Astrocyte of the hippocampus (primary cell): ENCODE results near the gene FCHSD2.
"Not testable (repeated sequence)": the region's sequence is repeated elsewhere in the genome, so short reads cannot be mapped to it uniquely, and the experiment has no call there.

Source experiments
- DNase-seq: peaks from one replicate; pipeline ENCODE4 v3.0.0; 2011; ENCODE audit warnings: low read depth, low spot score

Gene FCHSD2

DNA sequence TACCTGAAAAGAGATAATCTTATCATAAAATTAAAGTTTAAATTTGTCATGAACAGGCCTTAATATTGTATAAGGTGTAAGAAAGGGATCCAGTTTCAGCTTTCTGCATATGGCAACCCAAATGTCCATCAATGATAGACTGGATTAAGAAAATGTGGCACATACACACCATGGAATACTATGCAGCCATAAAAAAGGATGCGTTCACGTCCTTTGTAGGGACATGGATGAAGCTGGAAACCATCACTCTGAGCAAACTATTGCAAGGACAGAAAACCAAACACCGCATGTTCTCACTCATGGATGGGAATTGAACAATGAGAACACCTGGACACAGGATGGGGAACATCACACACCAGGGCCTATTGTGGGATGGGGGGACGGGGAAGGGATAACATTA, 18.2 kb downstream of the FCHSD2 start:
- DNase-seq: not testable (repeated sequence)

DNA sequence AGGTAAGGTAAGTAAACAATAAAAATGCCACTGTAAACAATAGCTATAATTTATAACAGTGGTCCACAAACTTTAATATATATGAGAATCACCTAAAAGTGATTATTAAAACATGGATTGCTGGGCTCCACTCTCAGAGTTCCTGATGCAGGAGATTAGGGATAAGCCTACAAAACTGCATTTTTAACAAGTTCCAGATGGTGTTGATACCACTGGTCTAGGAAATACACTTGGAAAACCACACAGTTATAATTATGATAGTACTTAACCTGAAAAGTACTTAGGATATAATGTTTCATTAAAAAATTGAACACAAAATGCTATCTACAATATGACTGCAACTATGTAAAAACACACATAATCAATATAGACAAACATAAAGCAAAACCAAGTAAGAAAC, 20.4 kb downstream of the FCHSD2 start:
- DNase-seq: no peak

DNA sequence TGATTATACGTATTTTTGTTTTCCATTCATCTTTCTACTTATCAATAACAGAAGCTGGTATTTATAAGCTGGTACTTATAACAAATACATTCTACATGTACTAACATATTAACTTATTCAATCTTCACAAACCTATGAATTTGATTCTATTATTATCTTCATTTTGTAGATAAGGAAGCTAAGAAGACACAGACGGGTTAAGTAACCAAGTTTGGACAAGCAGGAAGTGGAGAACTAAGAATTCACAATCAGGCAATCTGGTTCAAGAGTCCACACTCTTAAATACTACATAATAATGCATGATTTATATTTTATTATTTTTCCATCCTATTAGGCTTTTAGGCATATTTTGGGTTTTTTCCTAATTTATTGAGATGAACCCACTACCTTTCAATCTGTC, 25.0 kb downstream of the FCHSD2 start:
- no peak for DNase-seq

DNA sequence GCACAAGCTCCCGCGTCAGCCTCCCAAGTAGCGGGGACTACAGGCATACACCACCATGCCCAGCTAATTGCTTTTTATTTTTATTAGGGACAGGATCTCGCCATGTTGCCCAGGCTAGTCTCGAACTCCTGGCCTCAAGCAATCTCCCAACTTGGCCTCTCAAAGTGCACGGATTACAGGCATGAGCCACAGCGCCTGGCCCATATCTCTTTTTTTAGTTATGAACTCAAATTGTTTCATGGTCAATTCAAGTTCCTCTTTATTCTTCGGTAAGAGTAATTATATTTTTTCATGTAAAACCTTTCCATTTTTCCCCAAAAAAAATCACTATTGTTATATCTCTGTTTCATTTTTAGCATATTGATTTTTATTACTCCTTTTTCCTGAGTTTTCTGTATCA, 25.5 kb downstream of the FCHSD2 start:
- no peak for DNase-seq

DNA sequence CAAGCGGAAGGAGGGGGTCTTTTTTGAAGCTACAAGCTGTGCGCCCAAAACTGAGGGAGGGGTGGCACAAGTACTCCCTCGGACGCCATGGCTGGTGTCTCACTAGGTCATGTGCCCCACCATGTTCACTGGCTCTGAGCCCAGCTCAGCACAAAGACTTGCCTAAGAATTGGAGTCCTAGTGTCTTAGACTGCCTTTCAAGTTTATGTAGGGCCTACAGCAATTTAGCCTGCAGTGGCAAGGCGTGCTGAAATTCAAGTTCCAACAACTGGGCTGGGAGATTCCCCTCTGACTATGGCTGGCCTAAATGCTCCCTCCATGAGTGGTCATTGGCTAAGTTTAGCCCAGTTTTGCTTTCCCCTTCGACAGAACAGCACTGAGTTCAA, 27.3 kb downstream of the FCHSD2 start:
- no peak for DNase-seq

DNA sequence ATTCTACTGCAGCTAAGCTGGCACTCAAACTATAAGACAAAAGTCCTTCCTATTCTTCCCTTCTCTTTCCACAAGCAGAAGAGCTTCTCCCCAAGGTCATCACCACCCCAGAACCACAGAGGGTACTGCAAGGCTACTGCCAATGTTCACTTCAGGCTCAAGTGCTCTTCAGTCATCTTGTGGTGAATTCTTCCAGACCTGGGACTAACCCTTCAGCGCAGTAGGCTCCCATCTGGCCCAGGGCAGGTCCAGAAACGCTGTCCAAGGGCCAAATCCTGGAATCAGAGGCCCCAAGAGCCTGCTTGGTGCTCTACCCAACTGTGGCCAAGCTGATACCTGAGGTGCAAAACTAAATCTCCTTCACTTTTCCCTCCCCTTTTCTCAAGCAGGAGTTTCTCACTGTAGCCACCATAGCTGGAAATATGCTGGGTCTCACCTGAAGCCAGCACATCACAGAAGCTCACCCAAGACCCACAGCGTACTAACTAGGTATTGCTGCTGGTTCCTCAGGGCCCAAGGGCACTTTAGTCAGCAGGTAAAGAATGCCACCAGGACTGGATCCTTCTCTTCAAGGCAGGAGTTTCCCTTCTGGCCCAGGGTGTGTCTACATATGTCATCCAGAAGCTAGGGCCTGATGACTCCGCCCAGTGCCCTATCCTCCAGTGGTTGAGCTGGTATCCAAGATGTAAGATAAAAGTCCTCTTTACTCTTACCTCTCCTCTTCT, 27.8 kb downstream of the FCHSD2 start:
- DNase-seq: no peak

DNA sequence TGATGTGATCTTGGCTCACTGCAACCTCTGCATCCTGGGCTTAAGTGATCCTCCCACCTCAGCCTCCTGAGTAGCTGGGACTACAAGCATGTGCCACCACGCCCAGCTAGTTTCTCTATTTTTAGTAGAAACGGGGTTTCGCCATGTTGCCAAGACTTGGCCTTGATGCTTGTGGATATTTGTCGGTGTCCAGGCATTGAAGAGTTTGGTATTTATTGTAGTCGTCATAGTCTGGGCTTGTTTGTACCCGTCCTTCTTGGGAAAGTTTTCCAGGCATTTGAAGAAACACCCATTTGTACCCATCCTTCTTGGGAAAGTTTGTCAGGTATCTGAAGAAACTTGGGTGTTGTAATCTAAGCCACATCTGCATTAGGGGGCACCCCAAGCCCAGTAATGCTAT, 28.7 kb downstream of the FCHSD2 start:
- DNase-seq: no peak

DNA sequence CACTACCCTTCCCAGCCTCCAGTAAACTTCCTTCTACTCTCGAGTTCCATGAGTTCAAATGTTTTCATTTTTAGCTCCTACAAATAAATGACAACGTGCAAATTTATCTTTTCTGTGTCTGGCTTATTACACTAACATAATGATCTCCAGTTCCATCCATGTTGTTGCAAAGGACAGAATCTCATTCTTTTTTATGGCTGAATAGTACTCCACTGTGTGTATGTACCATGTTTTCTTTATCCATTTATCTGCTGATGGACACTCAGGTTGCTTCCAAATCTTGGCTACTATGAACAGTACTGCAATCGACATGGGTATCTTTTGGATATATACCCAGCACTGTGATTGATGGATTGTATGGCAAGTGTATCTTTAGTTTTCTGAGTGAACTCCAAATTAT, 34.5 kb downstream of the FCHSD2 start:
- no peak for DNase-seq

DNA sequence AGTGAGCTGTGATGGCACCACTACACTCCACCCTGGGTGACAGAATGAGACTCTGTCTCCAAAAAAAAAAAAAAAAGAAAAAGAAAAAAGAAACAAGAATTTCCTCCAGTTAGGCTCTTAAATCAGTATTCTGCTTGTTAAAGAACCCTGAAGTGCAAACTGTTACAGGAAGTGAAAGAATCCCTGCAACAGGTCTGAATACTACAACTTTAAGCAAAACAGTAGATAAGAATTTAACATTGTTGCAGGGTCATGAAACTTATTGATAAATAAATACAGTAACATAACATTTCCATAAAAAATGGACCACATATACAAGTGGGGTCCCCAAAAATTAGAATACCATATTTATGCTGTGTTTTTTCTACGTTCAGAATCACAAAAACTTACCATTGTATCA, 35.8 kb downstream of the FCHSD2 start:
- no peak for DNase-seq

DNA sequence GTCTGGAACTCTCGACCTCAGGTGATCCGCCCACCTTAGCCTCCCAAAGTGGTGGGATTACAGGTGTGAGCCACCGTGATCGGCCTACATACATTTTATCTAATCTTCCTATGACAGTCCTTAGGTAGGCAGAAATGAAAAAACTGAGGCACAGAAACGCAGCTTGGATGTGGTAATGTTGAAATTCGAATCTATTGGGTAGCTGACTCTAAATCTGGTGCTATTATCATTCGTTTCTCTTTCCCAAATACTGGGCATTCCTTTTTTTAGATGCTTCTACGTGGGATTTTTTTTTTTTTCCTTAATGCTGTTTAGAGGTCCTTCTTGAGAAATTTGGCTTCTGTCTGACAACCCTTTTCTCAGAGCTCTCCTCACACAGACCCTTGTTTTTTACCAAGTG, 41.5 kb downstream of the FCHSD2 start:
- no peak for DNase-seq

DNA sequence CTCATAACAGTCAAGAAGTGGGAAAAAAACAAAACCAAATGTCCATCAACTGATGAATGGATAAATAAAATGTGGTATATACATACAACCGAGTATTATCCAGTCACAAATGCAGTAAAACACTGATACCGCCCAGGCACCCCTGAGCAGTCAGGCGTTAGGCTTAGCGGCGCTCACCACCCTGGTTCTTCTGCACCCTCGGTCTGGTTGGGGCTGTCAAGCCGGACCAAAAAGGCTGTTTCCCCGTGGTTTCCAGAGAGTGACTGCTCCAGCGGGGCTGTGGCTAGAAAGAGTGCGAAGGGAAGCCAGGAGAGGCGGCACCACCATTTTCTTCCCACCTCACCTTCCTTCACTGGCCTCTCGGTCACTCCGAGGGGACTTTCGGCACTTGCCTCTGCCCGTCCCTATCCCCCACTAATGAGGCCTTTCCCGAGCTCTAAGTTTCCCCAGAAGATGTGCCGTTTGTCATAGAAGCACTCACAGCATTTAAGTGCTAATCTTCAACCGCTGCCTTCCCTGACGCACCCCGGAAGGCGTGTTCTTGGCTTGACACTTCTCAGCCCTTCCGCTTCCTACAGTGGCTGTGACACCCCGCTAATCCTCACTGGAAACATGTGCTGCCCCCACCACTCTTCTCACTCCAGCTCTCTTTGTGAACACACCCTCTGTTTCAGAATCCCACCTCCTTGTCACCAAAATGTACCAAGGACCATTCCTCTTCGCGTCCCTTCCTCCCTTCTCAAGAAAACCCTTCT, 42.4 kb downstream of the FCHSD2 start:
- no peak for DNase-seq

DNA sequence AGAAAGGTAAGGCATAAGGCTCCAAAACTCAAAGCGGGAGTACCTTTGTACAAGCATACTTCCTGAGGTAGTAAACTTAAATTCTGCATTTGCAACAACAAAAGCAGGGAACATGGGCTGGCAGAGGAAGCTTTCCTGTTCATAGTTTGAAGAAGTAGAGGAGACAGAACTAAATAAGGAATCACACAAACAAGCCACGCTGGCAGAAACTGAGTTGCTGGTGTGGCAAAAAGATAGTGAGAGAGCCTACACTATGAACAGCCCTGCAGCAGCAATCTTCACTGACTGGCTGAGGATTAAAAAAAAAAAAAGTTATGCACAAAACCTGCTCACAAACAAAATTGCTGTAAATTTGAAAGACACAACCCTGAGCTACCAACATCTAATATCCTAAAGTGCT, 46.5 kb downstream of the FCHSD2 start:
- DNase-seq: no peak

DNA sequence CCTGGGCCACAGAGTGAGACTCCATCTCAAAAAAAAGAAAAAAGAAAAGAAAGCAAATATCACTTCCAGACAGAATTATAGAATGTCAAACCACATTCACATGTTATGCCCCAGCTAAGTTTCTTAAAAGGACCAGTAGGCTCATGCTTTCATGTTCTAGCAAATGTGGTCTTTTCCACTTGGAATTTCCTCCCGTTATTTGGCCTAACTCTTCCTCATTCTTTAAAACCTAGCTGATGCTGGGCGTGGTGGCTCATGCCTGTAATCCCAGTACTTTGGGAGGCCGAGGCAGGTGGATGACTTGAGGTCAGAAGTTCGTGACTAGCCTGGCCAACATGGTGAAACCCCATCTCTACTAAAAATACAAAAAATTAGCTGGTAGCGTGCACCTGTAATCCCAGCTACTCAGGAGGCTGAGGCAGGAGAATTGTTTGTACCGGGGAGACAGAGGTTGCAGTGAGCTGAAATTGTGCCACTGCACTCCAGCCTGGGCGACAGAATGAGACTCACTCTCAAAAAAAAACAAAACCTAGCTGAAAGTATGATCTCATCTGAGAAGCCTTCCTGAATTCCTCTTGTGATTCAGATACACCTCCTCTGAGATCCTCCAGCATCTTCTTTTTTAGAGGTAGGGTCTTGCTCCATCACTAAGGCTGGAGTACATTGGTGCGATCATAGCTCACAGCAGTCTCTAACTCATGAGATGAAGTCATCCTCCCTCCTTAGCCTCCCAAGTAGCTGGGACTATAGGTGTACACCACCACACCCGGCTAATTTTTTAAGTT, 50.4 kb downstream of the FCHSD2 start:
- no peak for DNase-seq

DNA sequence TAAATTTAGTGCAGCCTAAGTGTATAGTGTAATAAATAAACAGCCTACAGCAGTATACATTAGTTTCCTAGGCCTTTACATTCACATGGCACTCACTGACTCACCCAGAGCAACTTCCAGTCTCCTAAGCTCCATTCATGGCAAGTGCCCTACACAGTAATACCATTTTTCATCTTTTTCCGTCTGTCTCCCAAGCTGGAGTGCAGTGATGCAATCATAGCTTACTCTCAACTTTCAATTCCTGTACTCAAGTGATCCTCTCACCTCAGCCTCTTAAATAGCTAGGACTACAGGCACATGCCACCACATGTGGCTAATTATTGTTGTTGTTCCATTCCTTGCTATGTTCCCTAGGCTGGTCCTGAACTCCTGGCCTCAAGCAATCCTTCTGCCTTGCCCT, 54.4 kb downstream of the FCHSD2 start:
- DNase-seq: no peak

DNA sequence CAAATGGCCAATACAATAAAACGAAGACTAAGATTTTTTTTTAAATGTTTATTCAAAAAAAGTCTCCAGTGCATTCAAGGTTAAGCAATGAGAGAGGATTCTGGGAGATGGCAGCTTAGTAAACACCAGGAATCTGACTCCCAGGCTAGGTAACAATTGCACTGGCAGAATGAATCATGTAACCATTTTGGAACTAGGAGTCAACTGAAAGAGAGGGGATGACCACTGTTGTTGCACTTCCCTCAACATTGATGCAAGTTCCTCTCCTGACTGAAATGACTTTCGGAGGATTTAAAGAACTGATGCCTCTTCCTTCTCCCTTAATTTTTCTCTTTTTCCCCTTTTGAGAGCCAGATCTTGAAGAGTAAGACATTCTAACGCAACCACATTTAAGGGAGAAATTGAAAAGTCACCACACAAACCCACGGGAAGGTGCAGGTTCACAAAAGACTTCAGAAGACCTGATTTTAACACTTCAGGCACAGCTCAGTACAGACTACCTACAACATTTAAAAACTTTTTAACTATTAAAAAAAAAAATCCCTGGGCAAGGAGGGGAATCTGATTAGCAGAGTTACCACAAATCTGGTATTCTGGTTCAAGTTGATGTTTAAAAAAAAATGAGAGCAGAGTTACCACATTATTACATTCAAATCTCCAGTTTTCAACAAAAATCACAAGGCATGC, 56.8 kb downstream of the FCHSD2 start:
- DNase-seq: peak; percentile 36

DNA sequence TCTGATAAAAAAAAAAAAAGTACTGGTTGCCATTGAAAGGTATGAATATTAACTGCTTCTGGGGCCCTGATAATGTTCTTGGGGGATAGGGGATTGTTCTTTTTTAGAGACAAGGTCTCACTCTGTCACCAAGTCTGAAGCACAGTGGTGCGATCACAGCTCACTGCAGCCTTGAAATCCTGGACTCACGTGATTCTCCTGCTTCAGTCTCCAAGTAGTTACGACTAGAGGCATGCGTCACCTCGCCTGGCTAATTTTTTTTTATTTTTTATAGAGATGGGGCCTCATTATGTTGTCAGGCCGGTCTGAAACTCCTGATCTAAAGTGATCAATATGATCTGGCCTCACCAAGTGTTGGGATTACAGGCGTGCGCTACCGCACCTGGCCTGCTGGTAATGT, 63.5 kb downstream of the FCHSD2 start:
- no peak for DNase-seq

DNA sequence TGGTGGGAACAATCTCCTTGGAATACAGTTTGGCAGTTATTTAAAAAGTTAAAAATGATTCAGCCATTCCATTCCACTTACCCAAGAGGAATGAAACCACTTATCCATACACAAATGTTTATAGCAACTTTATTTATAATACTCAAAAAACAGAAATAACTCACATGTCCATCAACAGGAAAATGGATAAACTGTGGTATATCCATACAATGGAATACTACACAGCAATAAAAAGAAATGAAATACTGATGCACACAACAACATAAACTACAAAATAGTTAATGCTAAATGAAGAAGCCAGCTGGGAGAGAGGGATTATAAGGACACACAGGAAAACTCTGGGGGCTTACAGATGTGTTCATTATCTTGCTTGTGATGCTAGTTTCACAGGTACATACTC, 64.7 kb downstream of the FCHSD2 start:
- no peak for DNase-seq

DNA sequence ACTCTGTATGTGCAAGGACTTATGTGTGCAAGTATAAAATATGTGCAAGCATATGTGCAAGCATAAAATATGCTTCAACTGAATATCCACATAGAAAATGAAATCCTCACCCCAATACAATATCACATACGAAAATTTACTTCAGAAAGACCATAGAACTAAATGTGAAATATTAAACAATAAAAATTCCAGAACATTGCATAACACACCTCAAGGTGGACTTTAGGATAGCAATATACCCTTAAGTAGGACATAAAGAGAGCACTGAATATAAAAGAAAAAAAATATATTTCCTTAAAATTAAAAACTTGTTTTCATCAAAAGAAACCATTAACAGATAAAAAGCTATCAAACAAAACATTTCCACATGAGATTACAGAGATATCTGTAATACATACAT, 67.8 kb downstream of the FCHSD2 start:
- DNase-seq: no peak

DNA sequence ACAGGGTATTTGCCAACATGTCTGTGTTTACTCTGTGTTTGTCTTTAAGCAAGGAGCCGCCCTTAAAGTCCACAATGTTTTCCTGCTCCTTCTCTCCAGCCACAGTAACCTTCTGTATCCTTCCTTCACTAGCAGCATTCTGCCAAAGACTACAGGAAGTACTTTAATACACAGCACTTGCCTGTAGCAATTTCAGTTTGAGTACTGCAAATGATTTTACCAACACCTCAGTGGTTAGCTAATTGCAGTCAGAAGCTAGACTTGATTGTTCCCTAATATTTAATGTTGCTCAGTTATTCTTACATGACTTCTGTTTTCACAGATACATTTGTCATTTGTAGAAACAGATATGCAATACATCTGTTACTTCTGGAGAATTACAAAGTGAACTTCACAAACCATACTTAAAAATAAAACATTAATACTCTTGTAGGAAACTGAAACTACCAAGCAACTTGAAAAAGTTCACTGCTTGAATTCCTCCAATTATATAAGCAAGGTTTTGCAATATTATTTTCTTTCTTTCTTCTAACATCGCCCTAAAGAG, 69.1 kb downstream of the FCHSD2 start:
- peak; percentile 18 for DNase-seq

DNA sequence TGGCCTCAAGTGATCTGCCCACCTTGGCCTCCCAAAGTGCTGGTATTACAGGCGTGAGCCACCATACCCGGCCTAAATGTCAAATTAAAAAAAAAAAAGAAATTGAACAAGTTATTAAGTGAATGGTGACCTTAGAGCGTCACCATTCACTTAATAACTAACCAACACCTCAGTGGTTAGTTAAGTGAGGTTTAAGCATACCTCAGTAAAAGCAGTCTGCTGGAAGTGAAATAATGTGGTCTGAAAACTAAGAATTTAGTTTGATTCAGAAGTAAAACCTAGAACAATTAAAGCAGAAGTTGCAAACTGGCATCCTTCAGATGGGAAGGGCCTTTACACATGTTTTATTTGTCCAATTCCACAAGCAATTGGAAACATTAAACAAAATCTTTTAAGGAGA, 71.5 kb downstream of the FCHSD2 start:
- DNase-seq: no peak

DNA sequence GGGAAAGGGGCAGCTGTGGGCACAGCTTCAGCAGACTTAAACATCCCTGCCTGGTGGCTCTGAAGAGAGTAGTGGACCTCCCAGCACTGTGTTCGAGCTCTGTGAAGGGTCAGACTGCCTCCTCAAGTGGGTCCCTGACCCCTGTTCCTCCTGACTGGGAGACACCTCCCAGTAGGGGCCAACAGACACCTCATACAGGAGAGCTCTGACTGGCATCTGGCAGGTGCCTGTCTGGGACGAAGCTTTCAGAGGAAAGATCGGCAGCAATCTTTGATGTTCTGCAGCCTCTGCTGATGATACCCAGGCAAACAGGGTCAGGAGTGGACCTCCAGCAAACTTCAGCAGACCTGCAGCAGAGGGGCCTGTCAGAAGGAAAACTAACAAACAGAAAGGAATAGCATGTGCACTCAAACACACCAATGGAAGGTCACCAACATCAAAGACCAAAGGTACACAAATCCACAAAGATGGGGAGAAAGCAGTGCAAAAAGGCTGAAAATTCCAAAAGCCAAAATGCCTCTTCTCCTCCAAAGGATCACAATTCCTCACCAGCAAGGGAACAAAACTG, 80.2 kb downstream of the FCHSD2 start:
- not testable (repeated sequence) for DNase-seq
